Measurements from ENCODE around the gene RASEF. TPM values are rescaled to one million over a fixed set of nuclear protein-coding genes. Genes with fewer than 3 reads are reported as not detected.

Gene RASEF
- total RNA-seq, 2 experiments from 2014 or later, result not detected

DNA sequence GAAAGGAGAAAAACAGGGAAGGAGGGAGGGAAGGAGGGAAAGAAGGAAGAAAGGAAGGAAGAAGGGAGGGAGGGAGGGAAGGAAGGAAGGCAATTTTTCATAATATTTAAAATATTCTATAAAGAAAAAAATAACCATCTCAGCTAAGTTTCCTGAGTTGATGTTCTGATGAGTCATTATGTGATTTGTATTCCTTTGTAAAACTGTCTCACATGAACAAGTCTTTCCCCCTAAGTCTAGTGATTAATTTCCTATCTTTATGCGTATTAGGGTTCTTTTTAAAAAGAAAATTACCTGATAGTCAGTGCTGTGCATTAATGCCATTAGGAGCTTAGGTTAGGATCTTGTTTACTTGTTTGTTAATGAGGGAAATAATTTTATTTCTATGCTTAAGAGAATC, 94.1 kb downstream of the RASEF start:
- DNase-seq, result no peak
- Histone ChIP-seq H3K27ac (ENCODE audit: low read depth in 1 of 2, low read length in 2 of 2) (no peak overlapping the region), H3K9me3 (ENCODE audit: control insufficient read depth in 1 of 2, insufficient read depth in 1 of 2, low read length in 2 of 2) (no peaks in the 10 kb centered on the region), H3K4me1 (ENCODE audit: insufficient read depth, low read length) (no peaks in the 10 kb centered on the region), H3K27me3 (ENCODE audit: control insufficient read depth in 1 of 2, insufficient read depth in 2 of 2, low read length in 2 of 2) (no peaks in the 10 kb centered on the region), H3K36me3 (ENCODE audit: insufficient read depth, low read length) (no peaks in the 10 kb centered on the region), H3K4me3 (ENCODE audit: low read length) (no peak overlapping the region)
- TF ChIP-seq, protein P1, sequence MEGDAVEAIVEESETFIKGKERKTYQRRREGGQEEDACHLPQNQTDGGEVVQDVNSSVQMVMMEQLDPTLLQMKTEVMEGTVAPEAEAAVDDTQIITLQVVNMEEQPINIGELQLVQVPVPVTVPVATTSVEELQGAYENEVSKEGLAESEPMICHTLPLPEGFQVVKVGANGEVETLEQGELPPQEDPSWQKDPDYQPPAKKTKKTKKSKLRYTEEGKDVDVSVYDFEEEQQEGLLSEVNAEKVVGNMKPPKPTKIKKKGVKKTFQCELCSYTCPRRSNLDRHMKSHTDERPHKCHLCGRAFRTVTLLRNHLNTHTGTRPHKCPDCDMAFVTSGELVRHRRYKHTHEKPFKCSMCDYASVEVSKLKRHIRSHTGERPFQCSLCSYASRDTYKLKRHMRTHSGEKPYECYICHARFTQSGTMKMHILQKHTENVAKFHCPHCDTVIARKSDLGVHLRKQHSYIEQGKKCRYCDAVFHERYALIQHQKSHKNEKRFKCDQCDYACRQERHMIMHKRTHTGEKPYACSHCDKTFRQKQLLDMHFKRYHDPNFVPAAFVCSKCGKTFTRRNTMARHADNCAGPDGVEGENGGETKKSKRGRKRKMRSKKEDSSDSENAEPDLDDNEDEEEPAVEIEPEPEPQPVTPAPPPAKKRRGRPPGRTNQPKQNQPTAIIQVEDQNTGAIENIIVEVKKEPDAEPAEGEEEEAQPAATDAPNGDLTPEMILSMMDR (IDR thresholded peaks at IDR 0.05), result no peak
- intact Hi-C loops (cut with DNase I, micrococcal nuclease), result loop anchor here in 1 of 2 experiments (10.0 kb wide), 1 partner anchor 56 kb away; no protein-coding TSS in a partner anchor
- no peaks in the 10 kb centered on the region for H3K9me3 Mint-ChIP-seq
- H3K4me3 Mint-ChIP-seq, result no peak overlapping the region
- no peaks in the 10 kb centered on the region for H3K27me3 Mint-ChIP-seq
- H3K27ac Mint-ChIP-seq, result no peak overlapping the region
- H3K36me3 Mint-ChIP-seq (ENCODE audit: low read depth), result no peaks in the 10 kb centered on the region
- POLR2A ChIA-PET, result no interaction called here
- H3K4me1 Mint-ChIP-seq (ENCODE audit: low read depth), result no peaks in the 10 kb centered on the region
- no peak for ATAC-seq (ENCODE audit: poor library complexity)
- CTCF ChIA-PET, result no interaction called here

DNA sequence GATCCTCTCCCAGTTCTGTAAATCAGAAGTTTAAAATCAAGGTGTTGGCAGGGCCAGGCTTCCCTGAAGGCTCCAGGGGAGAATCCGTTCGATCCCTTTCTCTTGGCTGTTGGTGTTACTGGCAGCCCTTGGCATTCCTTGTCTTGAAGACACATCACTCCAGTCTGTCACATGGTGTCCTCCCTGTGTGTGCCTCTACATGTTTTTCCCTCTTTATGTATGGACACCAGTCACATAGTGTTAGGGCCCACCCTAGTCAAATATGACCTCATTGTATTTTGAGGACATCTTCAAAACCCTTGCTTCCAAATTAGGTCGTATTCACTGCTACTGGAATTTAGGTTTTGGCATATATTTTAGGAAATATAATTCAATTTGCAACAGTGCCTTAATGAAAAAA, 94.6 kb downstream of the RASEF start:
- POLR2A ChIA-PET, result no interaction called here
- Histone ChIP-seq H3K27ac (ENCODE audit: low read depth in 1 of 2, low read length in 2 of 2) (no peak overlapping the region), H3K27me3 (ENCODE audit: control insufficient read depth in 1 of 2, insufficient read depth in 2 of 2, low read length in 2 of 2) (no peaks in the 10 kb centered on the region)

DNA sequence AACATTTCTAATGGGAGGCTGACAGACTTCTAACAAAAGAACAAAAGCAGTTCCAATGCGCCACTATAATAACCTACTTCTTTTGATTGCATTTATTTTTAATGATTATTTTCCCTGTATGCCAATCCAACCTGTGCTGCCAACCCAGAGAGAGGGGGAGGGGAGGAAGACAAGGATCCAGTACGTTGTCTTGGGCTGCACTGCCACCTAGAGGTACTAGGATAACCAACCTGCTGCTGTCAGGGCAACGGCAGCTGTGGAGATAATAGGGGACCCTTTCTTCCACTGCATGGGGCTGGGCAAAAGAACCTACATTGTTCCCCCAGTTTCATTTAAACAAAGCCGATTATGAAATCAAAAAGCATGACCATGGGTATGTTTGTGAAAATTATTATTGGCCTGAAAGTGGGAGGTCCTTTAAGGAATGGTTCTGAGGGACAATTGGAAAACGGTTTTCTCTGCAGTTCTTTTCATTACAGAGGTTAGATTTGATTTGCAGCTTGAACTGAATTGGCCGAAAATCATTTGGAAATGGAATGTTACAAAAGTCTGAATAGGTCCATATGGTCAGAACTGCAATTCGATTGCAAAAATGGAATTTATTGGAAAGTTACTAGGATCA, 101.3 kb downstream of the RASEF start:
- H3K4me1 ChIP-seq (ENCODE audit: insufficient read depth, low read length), result no peaks in the 10 kb centered on the region
- TF ChIP-seq, protein P1 (IDR thresholded peaks at IDR 0.05), result peak; percentile 25
- H3K9me3 ChIP-seq (ENCODE audit: control insufficient read depth in 1 of 2, insufficient read depth in 1 of 2, low read length in 2 of 2), result no peaks in the 10 kb centered on the region
- H3K36me3 ChIP-seq (ENCODE audit: insufficient read depth, low read length), result no peaks in the 10 kb centered on the region
- no peaks in the 10 kb centered on the region for H3K9me3 Mint-ChIP-seq
- ChIA-PET CTCF (no interaction called here), POLR2A (no interaction called here)
- H3K27me3 ChIP-seq (ENCODE audit: control insufficient read depth in 1 of 2, insufficient read depth in 2 of 2, low read length in 2 of 2), result no peaks in the 10 kb centered on the region
- H3K27ac ChIP-seq (ENCODE audit: low read depth in 1 of 2, low read length in 2 of 2), result no peak overlapping the region
- H3K36me3 Mint-ChIP-seq (ENCODE audit: low read depth), result no peaks in the 10 kb centered on the region
- H3K27ac Mint-ChIP-seq, result no peak overlapping the region
- no peak overlapping the region for H3K4me3 Mint-ChIP-seq
- intact Hi-C loops (cut with DNase I, micrococcal nuclease), result loop anchor here in 1 of 2 experiments (10.0 kb wide), 1 partner anchor 63 kb away; no protein-coding TSS in a partner anchor
- ATAC-seq (ENCODE audit: poor library complexity), result no peak
- H3K27me3 Mint-ChIP-seq, result no peaks in the 10 kb centered on the region
- DNase-seq, result peak in 8 of 14 experiments; percentile 1 to 52 (median 12)
- H3K4me3 ChIP-seq (ENCODE audit: low read length), result no peak overlapping the region
- no peaks in the 10 kb centered on the region for H3K4me1 Mint-ChIP-seq (ENCODE audit: low read depth)

More for the DNA sequence above, 94.6 kb downstream of the RASEF start:
- H3K36me3 Mint-ChIP-seq (ENCODE audit: low read depth), result no peaks in the 10 kb centered on the region
- no peak overlapping the region for H3K4me3 ChIP-seq (ENCODE audit: low read length)
- ATAC-seq (ENCODE audit: poor library complexity), result no peak
- no peaks in the 10 kb centered on the region for H3K9me3 ChIP-seq (ENCODE audit: control insufficient read depth in 1 of 2, insufficient read depth in 1 of 2, low read length in 2 of 2)
- no peaks in the 10 kb centered on the region for H3K36me3 ChIP-seq (ENCODE audit: insufficient read depth, low read length)
- no peak overlapping the region for H3K4me3 Mint-ChIP-seq
- H3K4me1 ChIP-seq (ENCODE audit: insufficient read depth, low read length), result no peaks in the 10 kb centered on the region
- H3K9me3 Mint-ChIP-seq, result no peaks in the 10 kb centered on the region
- CTCF ChIA-PET, result no interaction called here
- no peaks in the 10 kb centered on the region for H3K27me3 Mint-ChIP-seq
- intact Hi-C loops (cut with DNase I, micrococcal nuclease), result loop anchor here in 1 of 2 experiments (10.0 kb wide), 1 partner anchor 56 kb away; no protein-coding TSS in a partner anchor
- H3K4me1 Mint-ChIP-seq (ENCODE audit: low read depth), result no peaks in the 10 kb centered on the region
- no peak for DNase-seq
- TF ChIP-seq, protein P1 (IDR thresholded peaks at IDR 0.05), result no peak
- no peak overlapping the region for H3K27ac Mint-ChIP-seq

Data from CD4-positive, alpha-beta T cell (primary cell).